Measurements from ENCODE around the gene GAS2L2. TPM values are rescaled to one million over a fixed set of nuclear protein-coding genes. Genes with fewer than 3 reads are reported as not detected.
"Not testable (repeated sequence)": the region's sequence is repeated elsewhere in the genome, so short reads cannot be mapped to it uniquely, and the experiment has no call there.

The GAS2L2 gene
- total and polyA plus RNA-seq, 8 donors, result under 0.01 to 0.05 TPM; not detected in 6

- H3K36me3 ChIP-seq, result no peaks in the 10 kb centered on the region
- H3K27ac ChIP-seq, result peak overlapping the region in 3 of 5 donors; percentile 11 to 66 (median 58)
- no peaks in the 10 kb centered on the region for H3K27me3 ChIP-seq
- 33 to 42% (median 34%) methylated on average over 16 to 17 of the region's 17 CpGs for WGBS, 5 donors
- no peaks in the 10 kb centered on the region for H3K9me3 ChIP-seq
- H3K4me3 ChIP-seq, result peak overlapping the region; percentile 43 to 72 (median 50)
- intact Hi-C loops (cut with DNase I; ENCODE audit: low total_unique reads), result no loop called here
- peaks cover 10 to 39% (median 25%) of the 10 kb centered on the region in 4 donors for H3K4me1 ChIP-seq
- TF ChIP-seq CTCF (IDR thresholded peaks at IDR 0.05) (no peak), POLR2AphosphoS5 (IDR thresholded peaks at IDR 0.05) (no peak), POLR2A (IDR thresholded peaks at IDR 0.05) (no peak), EP300 (IDR thresholded peaks at IDR 0.05) (no peak)
- no peak for DNase-seq
Measured at GRCh38 chr17:35763767-35764122, 10.7 kb upstream of the GAS2L2 start.

- no peaks in the 10 kb centered on the region for H3K36me3 ChIP-seq
- intact Hi-C loops (cut with DNase I; ENCODE audit: low total_unique reads), result no loop called here
- 83 to 91% (median 85%) methylated on average over 5 of the region's 5 CpGs for WGBS, 5 donors
- peaks cover 10 to 28% (median 20%) of the 10 kb centered on the region in 4 donors for H3K4me1 ChIP-seq
- no peaks in the 10 kb centered on the region for H3K9me3 ChIP-seq
- no peak for DNase-seq
- H3K27me3 ChIP-seq, result no peaks in the 10 kb centered on the region
- H3K27ac ChIP-seq, result no peak overlapping the region
- TF ChIP-seq POLR2A (IDR thresholded peaks at IDR 0.05) (no peak), POLR2AphosphoS5 (IDR thresholded peaks at IDR 0.05) (no peak), EP300 (IDR thresholded peaks at IDR 0.05) (no peak), CTCF (IDR thresholded peaks at IDR 0.05) (no peak)
- no peak overlapping the region for H3K4me3 ChIP-seq
Measured at GRCh38 chr17:35761601-35762000, 8.6 kb upstream of the GAS2L2 start.

GRCh38 chr17:35760587-35760986 lies 7.5 kb upstream of the GAS2L2 start, which contains the start of gene C17orf50:
Gene C17orf50 (plus strand): TSS chr17:35760887. CDS start chr17:35760942, 55 bp downstream.
- WGBS, 5 donors, result 45 to 100% (median 74%) methylated on average over 1 of the region's 1 CpG
- Histone ChIP-seq H3K36me3 (no peaks in the 10 kb centered on the region), H3K4me1 (peaks cover 10 to 21% (median 19%) of the 10 kb centered on the region in 4 donors), H3K27ac (no peak within 1 kb of the TSS), H3K4me3 (no peak within 1 kb of the TSS), H3K27me3 (no peaks in the 10 kb centered on the region), H3K9me3 (no peaks in the 10 kb centered on the region)
- no peak for TF ChIP-seq POLR2A (IDR thresholded peaks at IDR 0.05)
- no peak for TF ChIP-seq POLR2AphosphoS5 (IDR thresholded peaks at IDR 0.05)
- TF ChIP-seq CTCF (IDR thresholded peaks at IDR 0.05), result no peak
- TF ChIP-seq EP300 (IDR thresholded peaks at IDR 0.05), result no peak
- intact Hi-C loops (cut with DNase I; ENCODE audit: low total_unique reads), result no loop called here
- DNase-seq, result no peak

GRCh38 chr17:35757243-35757642 lies 4.2 kb upstream of the GAS2L2 start:
- H3K36me3 ChIP-seq, result no peaks in the 10 kb centered on the region
- H3K27ac ChIP-seq, result no peak overlapping the region
- DNase-seq, result no peak
- intact Hi-C loops (cut with DNase I; ENCODE audit: low total_unique reads), result no loop called here
- no peak overlapping the region for H3K4me3 ChIP-seq
- H3K27me3 ChIP-seq, result peaks cover 0 to 8% (median 0%) of the 10 kb centered on the region in 3 donors
- TF ChIP-seq POLR2A (IDR thresholded peaks at IDR 0.05), result no peak
- H3K4me1 ChIP-seq, result peaks cover 0 to 12% (median 10%) of the 10 kb centered on the region in 4 donors
- H3K9me3 ChIP-seq, result no peaks in the 10 kb centered on the region

GRCh38 chr17:35752471-35752870 lies 568 bp downstream of the GAS2L2 start:
- peaks cover 7 to 54% (median 19%) of the 10 kb centered on the region in 3 donors for H3K27me3 ChIP-seq
- no peaks in the 10 kb centered on the region for H3K36me3 ChIP-seq
- 28 to 54% (median 40%) methylated on average over 10 to 16 of the region's 16 CpGs for WGBS, 5 donors
- DNase-seq, result peak in 1 of 2 donors; percentile 82
- intact Hi-C loops (cut with DNase I; ENCODE audit: low total_unique reads), result no loop called here
- H3K4me3 ChIP-seq, result no peak overlapping the region
- no peaks in the 10 kb centered on the region for H3K9me3 ChIP-seq
- TF ChIP-seq POLR2AphosphoS5 (IDR thresholded peaks at IDR 0.05) (peak in 1 of 3 donors; percentile 8), CTCF (IDR thresholded peaks at IDR 0.05) (no peak)
- H3K27ac ChIP-seq, result no peak overlapping the region
- peaks cover 6 to 39% (median 32%) of the 10 kb centered on the region in 4 donors for H3K4me1 ChIP-seq

GRCh38 chr17:35751541-35751940 lies 1.5 kb downstream of the GAS2L2 start:
- H3K27ac ChIP-seq; intact Hi-C loops (cut with DNase I; ENCODE audit: low total_unique reads); H3K36me3 ChIP-seq; H3K4me3 ChIP-seq; DNase-seq; H3K9me3 ChIP-seq: not testable (repeated sequence)
- 84 to 90% (median 89%) methylated on average over 4 of the region's 4 CpGs for WGBS, 5 donors
- peaks cover 6 to 39% (median 34%) of the 10 kb centered on the region in 4 donors for H3K4me1 ChIP-seq
- peaks cover 7 to 61% (median 19%) of the 10 kb centered on the region in 3 donors for H3K27me3 ChIP-seq

Measured in stomach (tissue), 9 donors.